Activated CD4-positive, alpha-beta T cell treated with anti-CD3 and anti-CD28 coated beads, Interleukin-10, Interleukin-2, amounts not matched to agents 100 ng/mL and 50 ng/mL, durations not matched to agents 16 hours and 8 hours (primary cell): ENCODE measurements around the gene SF3A2.
A peak's percentile ranks its signal among the peaks of the same experiment; 100 is the strongest.

Source experiments
- DNase-seq: peaks from one replicate; pipeline ENCODE4 v3.0.0-alpha.2; 2020

SF3A2 gene

GRCh38 chr19:2208975-2209374 lies 27.6 kb upstream of the SF3A2 start:
- no peak for DNase-seq

DNA sequence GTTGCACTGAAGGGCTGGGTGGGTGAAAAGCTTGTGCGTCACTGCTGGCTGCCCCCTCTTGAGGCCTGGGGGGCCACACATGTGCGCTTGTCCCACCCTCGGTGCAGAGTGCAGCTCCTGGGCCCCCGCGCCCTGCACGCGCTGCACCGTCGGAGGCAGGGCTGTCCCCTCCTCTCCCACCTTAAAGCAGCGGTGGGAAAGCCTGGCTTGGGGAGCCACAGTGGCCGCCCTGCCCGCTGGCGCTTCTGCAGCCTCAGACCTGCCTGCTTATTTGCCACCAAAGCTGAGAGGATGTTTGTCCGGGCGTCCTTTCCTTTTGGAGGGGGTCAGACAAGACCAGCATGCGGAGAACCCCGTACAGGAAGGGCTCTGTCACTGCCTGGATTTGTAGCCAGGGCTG lies 27.2 kb upstream of the SF3A2 start:
- DNase-seq: no peak

DNA sequence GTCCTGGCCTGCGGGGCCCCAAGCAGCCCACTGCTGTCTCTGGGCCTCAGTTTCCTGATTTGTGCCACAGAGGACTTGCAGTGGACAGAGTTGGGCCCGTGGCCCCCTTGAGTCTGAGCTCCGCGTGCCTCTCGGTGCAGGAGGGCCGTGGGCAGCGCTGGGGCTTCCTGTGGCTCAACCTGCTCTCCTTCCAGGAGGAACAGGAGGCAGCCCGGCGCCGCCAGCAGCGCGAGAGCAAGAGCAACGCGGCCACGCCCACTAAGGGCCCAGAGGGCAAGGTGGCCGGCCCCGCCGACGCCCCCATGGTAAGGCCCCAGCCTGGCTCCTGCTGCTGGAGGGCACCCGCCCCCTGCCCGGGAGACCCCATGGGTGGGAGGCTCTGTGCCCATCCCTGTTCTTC lies 26.4 kb upstream of the SF3A2 start:
- DNase-seq: no peak

- DNase-seq: no peak
Observed at GRCh38 chr19:2210987-2211740, 25.5 kb upstream of the SF3A2 start.

GRCh38 chr19:2212861-2213711 lies 23.5 kb upstream of the SF3A2 start:
- DNase-seq: no peak

- no peak for DNase-seq
Observed at GRCh38 chr19:2213799-2214198, 22.8 kb upstream of the SF3A2 start.

DNA sequence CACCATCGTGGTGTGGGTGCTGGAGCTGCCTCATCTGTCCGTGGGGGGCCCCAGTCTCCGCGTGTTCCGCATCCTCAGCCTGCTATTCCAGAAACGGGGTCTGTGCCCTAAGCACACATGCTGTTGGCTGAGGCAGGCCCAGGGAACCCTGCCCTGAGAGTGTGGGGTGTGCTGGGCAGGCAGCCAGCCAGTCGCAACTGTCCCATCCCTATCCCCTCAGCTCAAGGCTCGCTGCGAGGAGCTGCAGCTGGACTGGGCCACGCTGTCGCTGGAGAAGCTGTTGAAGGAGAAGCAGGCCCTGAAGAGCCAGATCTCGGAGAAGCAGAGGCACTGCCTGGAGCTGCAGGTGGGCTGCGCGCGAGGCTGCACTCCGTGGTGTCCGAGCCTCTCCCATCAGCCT lies 22.4 kb upstream of the SF3A2 start:
- DNase-seq: no peak

DNA sequence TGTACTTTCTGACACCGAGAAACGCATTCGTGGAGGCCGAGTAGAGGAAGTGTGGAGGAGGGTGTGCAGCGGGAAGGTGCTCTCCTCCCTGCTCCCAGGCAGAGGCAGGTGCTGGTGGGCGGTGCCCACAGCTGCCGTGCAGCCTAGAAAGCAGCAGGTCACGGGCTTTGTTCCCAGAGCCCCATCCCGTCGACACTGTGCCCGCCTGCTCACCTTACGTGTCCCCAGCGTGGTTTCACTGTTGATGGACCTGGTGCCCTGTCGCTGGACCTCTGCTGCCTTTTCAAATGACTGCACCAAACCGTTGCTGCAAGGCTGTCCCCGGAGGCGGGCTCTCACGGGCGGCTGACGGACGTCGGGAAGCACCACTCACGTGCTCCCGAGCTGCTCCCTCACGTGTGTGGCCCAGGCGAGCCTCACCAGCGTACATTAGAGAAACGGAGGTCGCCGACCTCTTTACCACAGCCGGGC lies 21.3 kb upstream of the SF3A2 start:
- peak; percentile 27 for DNase-seq

- no peak for DNase-seq
Observed at GRCh38 chr19:2216361-2217225, 20.0 kb upstream of the SF3A2 start.

DNA sequence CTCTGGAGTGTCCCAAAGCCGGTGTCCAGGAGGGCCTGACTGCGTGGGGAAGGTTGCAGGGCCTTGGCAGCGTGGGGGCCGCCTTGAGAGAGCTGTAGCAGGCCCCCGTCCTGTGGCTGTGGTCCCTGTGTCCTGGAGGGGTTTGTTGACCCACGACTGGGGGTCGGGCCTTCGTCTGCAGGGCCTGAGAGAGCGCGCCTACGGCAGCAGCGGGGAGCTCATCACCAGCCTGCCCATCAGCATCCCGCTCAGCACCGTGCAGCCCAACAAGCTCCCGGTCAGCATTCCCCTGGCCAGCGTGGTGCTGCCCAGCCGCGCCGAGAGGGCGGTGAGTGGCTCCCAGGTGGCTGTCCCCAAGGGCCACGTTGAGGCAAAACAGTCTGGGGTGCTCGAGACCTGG lies 19.0 kb upstream of the SF3A2 start:
- DNase-seq: no peak

GRCh38 chr19:2219726-2220125 lies 16.9 kb upstream of the SF3A2 start:
- DNase-seq: no peak

DNA sequence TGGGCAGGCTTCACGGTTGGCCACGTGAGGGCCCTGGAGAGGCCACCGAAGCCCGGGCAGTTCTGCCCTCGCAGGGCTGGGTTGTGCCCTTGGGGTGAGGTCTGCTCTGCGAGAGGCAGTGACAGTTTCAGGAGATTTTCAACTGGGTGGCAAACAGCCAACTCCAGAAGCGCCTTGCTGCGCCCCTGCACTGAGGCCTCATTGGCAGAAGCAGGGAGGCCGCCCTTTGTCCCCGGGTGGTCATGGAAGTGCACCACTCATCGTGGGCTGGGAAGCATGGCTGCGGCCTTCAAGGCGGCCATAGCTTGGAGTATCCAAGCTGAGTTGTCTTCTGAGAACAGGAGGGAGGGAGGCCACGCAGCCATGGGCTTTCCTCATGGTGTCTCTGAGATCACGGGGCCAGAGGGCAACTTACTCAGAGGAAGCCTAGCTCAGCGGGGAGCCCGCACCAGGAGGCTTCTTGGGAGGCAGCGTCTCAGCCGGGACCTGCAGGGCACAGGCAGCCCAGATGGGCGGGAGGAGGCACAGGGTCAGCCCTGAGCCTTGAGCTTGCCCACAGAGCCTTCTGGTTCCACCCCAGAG lies 15.3 kb upstream of the SF3A2 start:
- DNase-seq: no peak

DNA sequence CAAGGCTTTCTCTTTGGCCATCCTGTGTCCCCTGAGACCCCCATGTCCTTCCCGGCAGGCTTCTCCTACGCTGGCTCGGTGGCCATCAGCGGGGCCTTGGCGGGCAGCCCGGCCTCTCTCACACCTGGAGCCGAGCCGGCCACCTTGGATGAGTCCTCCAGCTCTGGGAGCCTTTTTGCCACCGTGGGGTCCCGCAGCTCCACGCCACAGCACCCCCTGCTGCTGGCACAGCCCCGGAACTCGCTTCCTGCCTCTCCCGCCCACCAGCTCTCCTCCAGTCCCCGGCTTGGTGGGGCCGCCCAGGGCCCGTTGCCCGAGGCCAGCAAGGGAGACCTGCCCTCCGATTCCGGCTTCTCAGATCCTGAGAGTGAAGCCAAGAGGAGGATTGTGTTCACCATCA lies 14.7 kb upstream of the SF3A2 start:
- no peak for DNase-seq

- no peak for DNase-seq
Observed at GRCh38 chr19:2223391-2223790, 13.2 kb upstream of the SF3A2 start.

DNA sequence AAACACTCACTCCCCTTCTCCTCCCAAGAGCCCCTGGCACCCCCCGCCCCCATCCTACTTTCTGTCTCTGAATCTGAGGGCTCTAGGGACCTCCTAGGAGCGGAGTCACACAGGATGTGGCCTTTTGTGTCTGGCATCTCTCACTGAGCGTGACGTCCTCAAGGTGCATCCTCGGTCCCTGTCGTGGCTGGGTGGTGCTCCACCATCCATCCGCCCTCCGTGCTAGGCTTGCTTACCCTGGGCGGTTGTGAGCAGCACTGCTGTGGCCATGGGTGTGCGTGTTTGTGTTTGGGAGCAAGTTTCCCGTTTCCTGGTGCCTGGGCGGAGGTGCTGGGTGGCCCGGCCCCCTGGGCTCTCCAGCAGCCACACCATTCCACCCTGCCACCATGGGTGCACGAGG lies 12.7 kb upstream of the SF3A2 start:
- no peak for DNase-seq

DNA sequence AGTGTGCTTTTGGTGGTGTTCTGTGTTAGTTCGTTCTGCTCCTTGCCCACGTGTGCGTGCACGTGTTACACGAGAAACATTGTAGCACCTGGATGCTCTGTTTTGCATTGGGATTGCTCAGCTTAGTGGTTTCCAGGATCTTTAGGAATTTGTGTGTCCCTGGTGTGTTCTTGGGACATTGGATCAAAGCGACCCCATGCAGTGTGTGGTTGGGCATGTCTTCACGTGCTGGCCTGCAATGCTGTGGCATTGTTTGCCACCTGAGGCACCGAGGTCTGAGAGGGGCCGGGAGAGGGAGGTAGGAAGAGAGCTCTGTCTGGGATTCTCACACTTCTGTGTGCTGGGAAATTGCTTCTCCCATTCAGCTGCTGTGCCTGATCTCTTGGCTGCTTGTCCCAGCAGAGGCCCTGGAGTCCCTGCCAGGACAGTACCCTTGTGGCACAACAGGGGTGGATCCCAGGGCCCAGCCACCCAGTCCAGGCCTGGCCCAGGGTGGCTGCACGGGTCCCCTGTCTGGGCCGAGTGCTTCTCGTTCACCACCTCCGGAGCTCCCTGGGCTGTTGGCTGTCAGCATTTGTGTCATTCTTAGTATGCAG lies 11.8 kb upstream of the SF3A2 start:
- DNase-seq: no peak

GRCh38 chr19:2225415-2226050 lies 11.1 kb upstream of the SF3A2 start:
- no peak for DNase-seq

DNA sequence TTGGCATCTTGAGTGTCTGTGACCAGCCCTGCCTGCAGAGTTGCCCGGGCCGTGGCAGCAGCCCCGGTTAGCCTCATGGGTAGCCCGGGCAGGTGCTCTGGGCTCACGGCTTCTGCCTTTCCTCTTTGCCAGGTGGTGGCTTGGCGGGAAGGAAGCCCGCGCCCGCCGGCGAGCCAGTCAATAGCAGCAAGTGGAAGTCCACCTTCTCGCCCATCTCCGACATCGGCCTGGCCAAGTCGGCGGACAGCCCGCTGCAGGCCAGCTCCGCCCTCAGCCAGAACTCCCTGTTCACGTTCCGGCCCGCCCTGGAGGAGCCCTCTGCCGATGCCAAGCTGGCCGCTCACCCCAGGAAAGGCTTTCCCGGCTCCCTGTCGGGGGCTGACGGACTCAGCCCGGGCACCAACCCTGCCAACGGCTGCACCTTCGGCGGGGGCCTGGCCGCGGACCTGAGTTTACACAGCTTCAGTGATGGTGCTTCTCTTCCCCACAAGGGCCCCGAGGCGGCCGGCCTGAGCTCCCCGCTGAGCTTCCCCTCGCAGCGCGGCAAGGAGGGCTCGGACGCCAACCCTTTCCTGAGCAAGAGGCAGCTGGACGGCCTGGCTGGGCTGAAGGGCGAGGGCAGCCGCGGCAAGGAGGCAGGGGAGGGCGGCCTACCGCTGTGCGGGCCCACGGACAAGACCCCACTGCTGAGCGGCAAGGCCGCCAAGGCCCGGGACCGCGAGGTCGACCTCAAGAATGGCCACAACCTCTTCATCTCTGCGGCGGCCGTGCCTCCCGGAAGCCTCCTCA lies 10.4 kb upstream of the SF3A2 start:
- DNase-seq: no peak

GRCh38 chr19:2226840-2227360 lies 9.7 kb upstream of the SF3A2 start:
- DNase-seq: no peak

DNA sequence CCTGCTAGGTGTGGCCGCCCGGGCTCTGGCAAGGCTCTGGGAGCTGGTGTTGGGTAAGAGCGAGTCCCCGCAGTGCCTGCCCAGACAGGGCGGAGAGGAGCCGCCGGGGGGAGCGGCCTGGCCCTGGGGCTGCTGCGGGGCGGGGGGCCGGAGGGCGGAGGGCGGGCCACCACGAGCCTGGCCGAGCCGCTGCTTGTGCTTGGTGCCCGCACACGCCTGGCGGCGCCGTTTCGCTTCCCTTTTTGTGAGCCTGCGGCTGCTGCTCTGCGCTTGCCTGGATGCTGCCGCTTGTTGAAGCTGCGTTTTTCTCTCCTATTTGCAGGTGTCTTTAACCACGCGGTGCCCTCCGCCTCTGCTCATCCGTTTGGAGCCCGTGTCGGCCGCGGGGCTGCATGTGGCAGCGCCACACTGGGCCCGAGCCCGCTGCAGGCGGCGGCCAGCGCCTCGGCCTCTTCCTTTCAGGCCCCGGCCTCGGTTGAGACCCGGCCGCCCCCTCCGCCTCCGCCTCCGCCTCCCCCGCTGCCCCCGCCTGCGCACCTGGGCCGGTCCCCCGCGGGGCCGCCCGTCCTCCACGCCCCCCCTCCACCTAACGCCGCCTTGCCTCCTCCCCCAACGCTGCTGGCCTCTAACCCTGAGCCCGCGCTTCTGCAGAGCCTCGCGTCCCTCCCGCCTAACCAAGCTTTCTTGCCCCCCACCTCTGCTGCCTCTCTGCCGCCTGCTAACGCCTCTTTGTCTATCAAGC lies 9.0 kb upstream of the SF3A2 start:
- no peak for DNase-seq
